WTC11 (cell line): Measurements from ENCODE around the gene SMIM5.

Source experiments
- ATF1 ChIP-seq: sonication (generic); formaldehyde crosslinking; IDR thresholded peaks from 2 replicates; pipeline ENCODE4 v1.8.1; 2023; ENCODE audit warnings: mild to moderate bottlenecking, moderate library complexity, missing genetic modification reagents
- ATF2 ChIP-seq: sonication (generic); formaldehyde crosslinking; IDR thresholded peaks from 2 replicates; pipeline ENCODE4 v1.8.1; 2022; ENCODE audit warnings: low read depth, missing genetic modification reagents, borderline replicate concordance
- ATF3 ChIP-seq: sonication (generic); formaldehyde crosslinking; conservative IDR thresholded peaks from 2 replicates; pipeline ENCODE4 v1.8.1; 2022; ENCODE audit warnings: mild to moderate bottlenecking, missing genetic modification reagents
- CTCF ChIP-seq: fragments of 200-600 bp; IDR thresholded peaks from 2 replicates; pipeline ENCODE4 v1.8.0; 2022; ENCODE audit warnings: antibody characterized with exemption
- E2F1 ChIP-seq: sonication (generic); formaldehyde crosslinking; IDR thresholded peaks from 2 replicates; pipeline ENCODE4 v1.8.0; 2022; ENCODE audit warnings: mild to moderate bottlenecking, missing genetic modification reagents
- EMX1 ChIP-seq: fragments of 250-450 bp; sonication (Bioruptor Pico); IDR thresholded peaks from 2 replicates; pipeline ENCODE4 v1.8.0; 2021; ENCODE audit warnings: mild to moderate bottlenecking
- ETV6 ChIP-seq: sonication (generic); formaldehyde crosslinking; IDR thresholded peaks from 2 replicates; pipeline ENCODE4 v1.8.1; 2022; ENCODE audit warnings: mild to moderate bottlenecking, missing genetic modification reagents
- FOXK1 ChIP-seq: sonication (generic); formaldehyde crosslinking; IDR thresholded peaks from 2 replicates; pipeline ENCODE4 v1.8.0; 2022; ENCODE audit warnings: mild to moderate bottlenecking, moderate library complexity, missing genetic modification reagents
- IRF2 ChIP-seq: sonication (generic); formaldehyde crosslinking; IDR thresholded peaks from 2 replicates; pipeline ENCODE4 v1.8.0; 2022; ENCODE audit warnings: low read depth, missing genetic modification reagents, borderline replicate concordance
- MAX ChIP-seq: sonication (generic); formaldehyde crosslinking; IDR thresholded peaks from 2 replicates; pipeline ENCODE4 v1.8.0; 2022; ENCODE audit warnings: mild to moderate bottlenecking, missing genetic modification reagents
- NFYB ChIP-seq: sonication (generic); formaldehyde crosslinking; conservative IDR thresholded peaks from 2 replicates; pipeline ENCODE4 v1.8.0; 2022; ENCODE audit warnings: low read depth, missing genetic modification reagents
- PRRX2 ChIP-seq: fragments of 250-450 bp; sonication (Bioruptor Pico); IDR thresholded peaks from 2 replicates; pipeline ENCODE4 v1.8.0; 2021; ENCODE audit warnings: mild to moderate bottlenecking
- TP53 ChIP-seq: sonication (generic); formaldehyde crosslinking; IDR thresholded peaks from 2 replicates; pipeline ENCODE4 v1.8.1; 2023; ENCODE audit warnings: mild to moderate bottlenecking, missing genetic modification reagents
- ZNF532 ChIP-seq: fragments of 250-450 bp; sonication (Bioruptor Pico); IDR thresholded peaks from 2 replicates; pipeline ENCODE4 v1.9.0; 2021; ENCODE audit warnings: mild to moderate bottlenecking, borderline replicate concordance

GRCh38 chr17:75635610-75636202 lies 2.5 kb downstream of the SMIM5 start:
- TF ChIP-seq CTCF (no peak), MAX (CRISPR knock-in tag) (no peak), E2F1 (CRISPR knock-in tag) (no peak), EMX1 (CRISPR knock-in tag) (no peak), ATF1 (CRISPR knock-in tag) (no peak), ZNF532 (no peak), ETV6 (CRISPR knock-in tag) (no peak), ATF2 (CRISPR knock-in tag) (no peak), IRF2 (CRISPR knock-in tag) (no peak), TP53 (CRISPR knock-in tag) (no peak), ATF3 (CRISPR knock-in tag) (no peak), FOXK1 (CRISPR knock-in tag) (no peak), NFYB (no peak), PRRX2 (CRISPR knock-in tag) (no peak)
